Activated CD4-positive, CD25-positive, alpha-beta regulatory T cell treated with anti-CD3 and anti-CD28 coated beads, Interleukin-2, amount 50 U/mL, for 72 hours (primary cell): ENCODE results near the gene UCHL1.

Experiments used
- DNase-seq: peaks from one replicate; pipeline ENCODE4 v3.0.0; 2021

UCHL1 gene

DNA sequence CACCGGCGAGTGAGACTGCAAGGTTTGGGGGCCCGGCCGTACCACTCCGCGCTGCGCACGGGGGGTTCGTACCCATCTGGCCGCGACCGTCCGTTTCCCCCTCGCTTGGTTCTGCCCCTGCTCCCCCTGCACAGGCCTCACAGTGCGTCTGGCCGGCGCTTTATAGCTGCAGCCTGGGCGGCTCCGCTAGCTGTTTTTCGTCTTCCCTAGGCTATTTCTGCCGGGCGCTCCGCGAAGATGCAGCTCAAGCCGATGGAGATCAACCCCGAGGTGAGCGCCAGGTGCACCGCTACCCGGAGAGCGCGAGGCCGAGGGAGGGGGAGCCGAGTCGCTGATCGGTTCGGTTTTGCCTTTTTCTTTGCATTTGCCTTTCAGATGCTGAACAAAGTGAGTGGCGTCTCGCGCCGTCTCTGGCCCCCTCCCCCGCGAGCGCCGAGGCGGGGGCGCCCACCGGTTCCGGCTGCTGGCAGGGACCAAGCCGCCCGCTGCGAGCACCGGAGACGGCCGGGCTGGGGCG, at the start of gene UCHL1:
TSS of gene UCHL1 (plus strand) at position 189 of the 517 bp plus-strand sequence. CDS start at position 238, 49 bp downstream.
- no peak for DNase-seq

DNA sequence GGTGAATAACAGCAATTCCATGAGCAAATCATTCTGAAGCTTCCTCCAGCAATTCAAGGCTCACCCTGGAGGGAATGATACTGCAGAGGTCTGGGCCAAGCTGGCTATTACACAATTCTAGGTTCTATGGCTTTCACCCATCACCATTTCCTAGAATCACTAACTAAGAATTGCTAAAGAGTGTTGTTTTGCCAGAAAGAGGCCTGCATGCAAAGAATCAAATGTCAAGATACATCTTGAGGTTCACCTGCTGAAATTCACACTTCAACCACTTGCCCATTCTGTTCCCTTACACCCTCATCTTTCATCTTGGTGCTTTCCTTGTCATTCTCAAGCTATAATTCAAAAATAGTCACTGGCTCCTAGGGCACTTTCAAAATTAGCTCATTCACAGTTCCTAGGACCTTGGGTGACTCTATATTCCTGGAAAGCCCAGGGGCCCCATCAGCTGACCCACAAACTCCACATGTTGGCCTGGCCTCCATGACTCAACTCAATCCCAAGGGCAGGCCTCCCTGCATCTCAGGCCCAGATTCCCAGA, 49.4 kb upstream of the UCHL1 start:
- DNase-seq, result no peak

DNA sequence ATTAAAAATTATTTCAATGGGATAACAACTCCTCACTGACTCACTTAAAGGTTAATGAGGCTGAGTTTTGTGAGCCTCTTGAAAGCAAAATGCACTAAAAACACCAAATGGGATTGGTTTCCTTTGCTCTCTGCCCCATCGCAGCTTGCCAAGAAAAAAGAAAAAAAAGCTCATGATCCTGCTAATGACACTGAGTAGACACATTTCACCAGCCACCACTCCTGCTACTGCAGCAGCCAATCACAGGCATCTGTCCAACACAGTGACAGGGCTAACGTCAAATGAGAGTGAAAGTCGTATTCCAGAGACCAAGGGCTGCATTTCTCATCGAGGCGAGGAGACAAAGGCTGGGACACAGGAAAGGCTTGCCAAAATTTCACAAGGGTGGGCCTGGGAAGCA, 47.5 kb upstream of the UCHL1 start:
- no peak for DNase-seq

DNA sequence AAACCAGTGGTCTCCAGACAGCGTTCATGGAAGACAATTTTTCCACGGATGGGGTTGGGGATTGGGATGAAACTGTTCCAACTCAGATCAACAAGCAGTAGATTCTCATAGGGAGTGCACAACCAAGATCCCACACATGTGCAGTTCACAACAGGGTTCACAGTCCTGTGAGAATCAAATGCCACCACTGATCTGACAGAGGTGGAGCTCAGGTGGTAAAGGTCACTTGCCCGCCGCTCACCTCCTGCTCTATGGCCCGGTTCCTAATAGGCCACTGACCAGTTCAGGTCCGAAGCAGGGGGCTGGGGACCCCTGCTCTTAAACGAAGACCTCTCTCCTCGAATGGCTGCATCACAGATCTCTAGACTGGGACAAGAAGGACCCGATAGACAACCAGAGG, 46.8 kb upstream of the UCHL1 start:
- DNase-seq, result no peak

DNA sequence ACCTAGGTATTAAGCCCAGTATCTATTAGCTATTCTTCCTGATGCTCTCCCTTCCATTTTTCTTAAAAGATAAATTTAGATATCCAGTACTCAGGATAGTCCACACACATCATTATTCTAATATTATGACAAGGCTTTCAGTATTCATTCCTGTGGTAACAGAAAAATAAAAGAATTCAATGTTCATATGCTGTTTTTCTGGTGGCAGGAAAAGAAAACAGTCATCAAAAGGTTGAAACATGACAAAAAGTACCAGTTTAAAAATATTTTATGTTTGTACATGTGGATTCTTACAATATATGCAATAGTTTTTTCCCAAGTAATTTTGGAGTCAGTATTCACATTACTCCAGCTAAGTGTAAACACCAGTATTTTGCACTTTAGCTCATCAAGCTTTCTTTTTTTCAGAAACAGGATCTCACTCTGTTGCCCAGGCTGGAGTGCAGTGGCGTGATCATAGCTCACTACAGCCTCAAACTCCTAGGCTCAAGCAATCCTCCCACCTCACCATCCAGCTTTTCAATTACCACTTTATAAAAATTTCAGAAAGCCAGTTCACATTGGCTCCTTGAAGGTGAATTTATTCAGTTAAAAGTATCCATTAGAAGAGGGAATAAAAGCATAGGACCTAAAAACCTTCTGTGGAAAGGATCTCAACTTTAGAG, 44.6 kb upstream of the UCHL1 start:
- DNase-seq, result no peak

DNA sequence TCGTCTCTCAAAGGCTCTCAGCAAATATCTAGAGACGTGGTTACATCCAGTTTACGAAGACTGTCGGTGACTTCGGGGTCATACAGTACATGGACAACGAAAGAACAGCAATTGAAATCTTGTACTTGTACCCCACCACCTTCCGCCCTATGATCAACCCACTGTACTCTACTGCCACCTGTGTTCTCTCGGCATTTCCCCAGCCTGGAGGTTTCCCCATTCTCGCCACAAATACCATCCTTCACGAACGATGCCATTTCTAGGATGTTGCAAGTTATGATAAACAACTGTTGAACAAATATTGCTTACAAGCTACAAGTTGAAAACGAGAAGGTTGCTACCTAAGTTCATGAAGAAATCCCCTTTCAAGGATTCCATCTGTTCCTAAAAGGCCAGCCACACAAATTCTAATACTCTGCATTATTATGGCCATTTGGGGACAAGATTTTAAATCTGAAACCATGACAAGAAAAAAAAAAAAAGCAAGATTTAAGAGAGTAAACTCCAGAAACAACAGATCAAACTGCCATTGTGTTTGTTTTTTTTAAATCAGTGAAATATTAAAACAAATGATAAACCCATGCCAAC, 44.0 kb upstream of the UCHL1 start:
- DNase-seq, result no peak

DNA sequence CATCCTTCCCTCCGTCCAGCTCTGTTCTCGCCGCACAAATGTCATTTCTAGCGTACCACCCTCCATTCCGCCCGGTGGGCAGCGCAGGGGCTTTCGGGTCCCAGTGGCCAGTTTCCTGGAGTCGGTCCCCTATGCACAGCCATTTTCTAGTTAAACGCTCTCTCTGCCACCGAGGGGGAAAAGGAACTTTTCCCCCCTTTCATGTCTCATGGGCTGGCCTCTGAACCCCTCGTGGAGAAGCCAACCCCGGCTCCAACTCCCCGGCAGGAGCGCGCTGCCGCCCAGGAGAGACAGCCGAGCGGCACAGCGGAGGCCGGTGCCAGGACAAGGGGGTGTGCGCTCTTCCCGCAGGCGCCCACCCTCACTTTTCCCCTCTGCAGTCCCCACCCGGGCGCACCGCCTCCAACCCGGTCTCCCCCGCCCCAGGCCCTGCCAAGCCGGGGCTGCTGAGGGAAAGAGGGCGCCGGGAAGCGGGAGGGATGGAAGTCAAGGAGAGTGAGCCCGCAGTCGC, 43.0 kb upstream of the UCHL1 start:
- no peak for DNase-seq

DNA sequence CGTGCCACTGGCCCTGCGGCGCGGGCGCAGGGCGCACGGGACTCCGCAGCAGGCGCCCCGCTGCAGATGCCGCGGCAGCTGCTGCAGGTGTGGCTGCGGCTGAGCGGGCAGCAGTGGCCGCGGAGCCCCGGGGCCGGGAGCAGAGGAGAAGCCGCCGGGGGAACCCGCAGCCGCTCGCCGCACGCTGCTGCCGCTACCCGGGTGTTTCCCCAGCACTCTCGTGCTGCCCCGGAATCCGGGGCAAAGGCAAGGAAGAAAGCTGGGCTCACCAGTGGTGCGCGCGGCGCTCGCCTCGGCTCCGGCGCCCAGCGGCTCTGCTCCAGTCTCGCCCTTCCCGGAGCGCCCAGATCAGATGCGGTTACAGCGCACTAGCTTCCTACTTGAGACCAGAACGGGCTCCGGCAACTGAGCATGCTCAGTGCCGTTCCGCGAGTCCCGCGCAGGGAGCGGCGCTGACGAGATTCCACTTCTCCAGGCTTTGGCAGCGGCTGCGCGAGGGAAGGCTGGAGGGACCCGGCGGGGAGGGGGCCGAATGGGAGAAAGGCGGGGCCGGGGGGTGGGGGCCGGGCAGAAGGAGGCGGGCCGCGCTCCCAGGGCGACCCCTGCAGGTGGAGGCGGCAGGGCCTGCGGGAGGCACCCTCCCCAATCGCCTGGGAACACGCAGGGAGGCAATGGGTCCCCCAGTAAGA, 42.4 kb upstream of the UCHL1 start, which contains the start of gene APBB2:
TSS of gene APBB2 (minus strand) at position 407 of the 689 bp plus-strand sequence. CDS start 181,288 bp downstream, outside the sequence.
- peak; percentile 49 for DNase-seq

DNA sequence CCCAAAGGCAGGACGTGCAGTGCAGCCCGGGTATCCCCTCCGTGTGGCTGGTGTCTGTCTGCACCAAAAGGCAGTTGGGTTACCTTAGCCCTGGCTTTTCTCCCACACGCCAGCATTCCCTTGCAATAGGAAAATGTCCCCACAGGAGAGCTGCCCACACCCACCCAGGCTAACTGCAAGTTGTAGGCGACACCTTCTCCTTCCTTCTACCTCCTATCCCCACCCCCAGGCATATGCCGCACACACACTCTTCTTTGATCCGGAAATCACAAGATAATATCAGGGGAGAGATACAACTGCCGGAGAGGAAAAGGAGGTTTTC, 41.9 kb upstream of the UCHL1 start:
- no peak for DNase-seq

DNA sequence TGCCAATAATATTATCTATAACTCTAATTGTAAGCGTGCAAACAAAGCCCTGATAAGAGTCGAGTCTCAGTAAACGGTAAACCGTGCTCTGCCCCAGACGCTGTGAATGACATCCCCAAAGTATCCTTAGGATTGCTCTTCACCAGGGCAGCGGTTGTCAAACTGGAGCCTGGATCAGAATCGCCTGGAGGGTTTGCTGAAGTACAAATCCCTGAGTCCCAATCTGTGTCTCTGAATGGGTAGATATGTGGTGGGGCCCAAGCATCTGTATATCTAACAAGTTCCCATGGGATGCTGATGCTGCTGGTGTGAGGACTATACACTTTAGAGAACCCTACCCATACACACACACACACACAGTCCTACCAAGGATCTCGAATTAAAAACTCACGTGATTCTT, 41.6 kb upstream of the UCHL1 start:
- DNase-seq, result no peak

DNA sequence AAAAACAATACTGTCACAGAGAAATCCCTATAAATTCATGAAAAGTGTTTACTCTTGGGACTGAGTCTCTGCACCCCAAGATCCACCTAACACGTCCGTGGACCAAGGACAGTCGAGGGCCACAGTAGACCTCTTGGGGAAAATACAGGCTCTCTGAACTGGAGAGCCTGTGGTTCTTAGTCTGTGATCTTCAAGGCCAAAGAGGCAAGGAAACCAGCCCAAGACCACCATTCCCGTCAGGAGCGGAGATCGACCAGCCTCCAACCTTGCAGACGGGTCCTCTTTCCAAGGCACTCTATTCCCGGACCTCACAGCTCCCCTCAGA, 40.8 kb upstream of the UCHL1 start:
- no peak for DNase-seq

DNA sequence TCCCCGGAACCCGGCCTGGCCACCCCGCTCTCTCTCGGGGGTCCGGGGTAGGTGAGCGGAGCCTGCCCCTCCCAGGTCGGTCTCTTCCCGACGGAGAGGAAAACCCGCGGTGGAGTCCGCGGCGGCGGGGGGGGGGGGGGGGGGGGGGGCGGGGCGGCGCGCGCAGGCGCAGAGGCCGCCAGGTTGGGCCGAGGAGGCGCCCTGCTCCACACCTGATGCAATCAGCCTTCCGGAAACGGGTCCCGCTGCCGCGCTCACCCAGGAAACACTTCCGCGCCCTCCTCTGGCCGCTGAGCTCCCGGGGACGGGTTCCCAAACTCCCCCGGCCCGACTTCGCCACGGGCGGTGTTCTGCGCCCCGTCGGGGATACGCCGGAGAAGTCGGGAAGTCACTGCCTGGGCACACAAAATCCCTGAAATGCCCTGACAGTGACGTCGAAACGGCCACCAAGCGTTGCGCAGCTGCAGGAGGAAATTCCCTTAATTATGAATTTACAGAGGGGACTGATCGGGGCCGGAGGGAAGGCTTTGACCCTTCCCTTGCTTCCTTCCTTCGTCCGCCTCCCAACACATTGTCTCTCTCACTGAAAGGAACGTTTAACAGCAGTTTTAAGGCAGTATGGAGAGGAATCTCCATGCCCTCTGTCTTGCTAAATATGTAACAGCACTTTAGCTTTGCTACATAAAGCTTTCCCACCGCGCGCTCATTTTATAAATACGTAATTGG, 40.3 kb upstream of the UCHL1 start:
- DNase-seq, result peak; percentile 42

DNA sequence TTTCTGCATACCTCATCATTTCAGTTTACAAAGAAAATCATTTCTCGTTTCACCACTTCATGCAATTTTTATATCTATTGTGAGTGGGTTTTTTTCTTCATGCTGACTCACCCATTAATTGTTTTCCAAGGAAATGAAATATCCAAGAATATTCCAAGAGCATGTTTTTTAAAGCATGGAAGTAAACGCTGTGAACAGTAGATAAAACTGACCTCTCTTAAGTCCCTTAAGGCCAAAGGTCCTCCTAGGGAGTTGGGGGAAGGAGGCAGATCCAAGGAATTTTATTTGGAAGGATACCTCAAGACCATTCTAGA, 39.8 kb upstream of the UCHL1 start:
- DNase-seq, result no peak

DNA sequence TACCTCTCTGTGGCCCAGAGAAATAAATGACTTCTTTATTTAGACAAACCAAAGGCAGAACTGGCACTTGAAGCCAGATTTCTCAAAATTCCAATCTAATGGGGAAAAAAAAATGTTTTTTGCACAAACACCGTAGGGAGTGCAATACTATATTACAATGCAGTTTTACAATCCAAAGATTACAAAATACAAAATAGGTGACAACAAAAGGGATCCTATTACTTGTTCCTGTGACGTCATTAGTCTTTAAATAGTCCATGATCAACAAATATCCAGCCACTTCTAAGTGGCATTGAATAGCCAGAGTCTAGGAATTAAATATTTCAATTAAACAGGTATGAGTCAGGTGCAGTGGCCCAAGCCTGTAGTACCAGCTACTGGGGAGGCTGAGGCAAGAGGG, 39.4 kb upstream of the UCHL1 start:
- DNase-seq, result no peak

DNA sequence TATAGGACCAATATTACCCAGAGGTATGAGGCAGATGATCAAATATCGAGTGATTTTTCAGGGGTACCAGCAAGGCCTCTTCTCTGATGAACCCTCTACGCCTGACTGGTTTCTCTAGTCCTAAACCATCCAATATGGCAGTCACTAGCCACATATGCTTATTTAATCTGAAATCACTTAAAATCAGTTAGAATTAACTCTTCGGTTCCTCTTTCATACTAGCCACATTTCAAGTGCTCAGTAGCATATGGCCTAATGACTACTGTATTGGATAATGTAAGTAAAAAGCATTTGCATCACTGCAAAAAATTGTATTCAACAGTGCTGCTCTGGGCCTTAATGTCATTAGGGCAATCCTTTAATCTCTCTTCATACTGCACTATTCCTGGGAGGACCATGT, 38.0 kb upstream of the UCHL1 start:
- DNase-seq, result no peak

DNA sequence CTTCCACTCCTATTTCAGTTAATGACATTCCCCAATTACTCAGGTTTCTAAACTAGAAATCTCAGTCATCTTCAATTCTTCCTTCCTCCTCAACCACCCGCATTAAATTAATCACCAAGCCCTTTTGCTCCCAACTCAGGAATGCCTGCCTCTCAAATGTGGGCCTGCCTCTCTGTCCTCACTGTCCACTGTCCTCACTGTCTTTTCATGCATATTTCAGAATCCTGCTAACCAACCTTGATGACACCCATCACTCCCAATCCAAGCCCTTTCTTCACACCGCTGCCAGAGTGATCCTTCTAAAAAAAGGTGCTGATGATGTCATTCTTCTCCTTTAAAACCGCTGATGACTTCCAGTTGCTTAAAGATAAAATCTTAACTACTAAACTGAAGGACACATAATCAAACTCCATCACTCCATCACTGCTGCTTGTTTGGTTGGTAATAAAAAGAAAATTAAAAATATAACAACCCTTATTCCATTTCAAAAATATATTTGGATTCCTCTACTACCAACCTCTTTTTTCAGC, 37.2 kb upstream of the UCHL1 start:
- no peak for DNase-seq

DNA sequence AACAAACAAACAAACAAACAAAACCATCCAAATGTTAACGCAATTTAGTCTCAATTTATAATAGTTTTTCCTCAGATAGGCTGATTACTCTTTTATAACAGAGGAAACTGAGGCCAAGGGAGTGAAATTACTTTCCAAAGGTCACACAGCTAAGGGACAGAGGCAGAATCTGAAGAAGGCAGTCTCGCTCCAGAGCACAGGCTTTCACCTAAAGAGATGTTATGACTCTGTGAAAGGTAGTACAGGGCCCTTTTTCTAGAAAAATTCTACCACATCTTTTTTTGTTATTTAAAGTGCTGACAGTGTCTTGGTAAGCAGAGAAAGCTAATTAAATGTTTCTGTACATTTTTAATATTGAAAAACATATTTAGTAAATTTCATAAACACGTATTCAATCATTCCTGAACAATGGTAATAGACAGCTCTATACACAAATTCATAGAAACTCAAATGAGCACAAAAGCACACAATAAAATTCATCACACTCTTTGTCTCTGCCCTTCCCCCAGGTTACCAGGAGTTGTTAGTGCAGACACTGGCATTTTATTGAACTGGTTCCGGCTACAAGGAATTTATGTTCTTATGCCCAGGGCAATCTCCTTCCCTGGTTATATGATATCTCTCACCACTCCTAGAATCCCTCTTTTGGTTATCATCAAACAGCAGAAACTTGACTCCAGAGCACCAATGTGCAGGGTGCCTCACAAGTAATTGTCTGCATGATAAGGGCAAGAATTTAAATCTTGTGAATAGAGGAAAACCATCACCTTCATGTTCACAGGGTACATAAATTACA, 34.7 kb upstream of the UCHL1 start:
- DNase-seq, result no peak

DNA sequence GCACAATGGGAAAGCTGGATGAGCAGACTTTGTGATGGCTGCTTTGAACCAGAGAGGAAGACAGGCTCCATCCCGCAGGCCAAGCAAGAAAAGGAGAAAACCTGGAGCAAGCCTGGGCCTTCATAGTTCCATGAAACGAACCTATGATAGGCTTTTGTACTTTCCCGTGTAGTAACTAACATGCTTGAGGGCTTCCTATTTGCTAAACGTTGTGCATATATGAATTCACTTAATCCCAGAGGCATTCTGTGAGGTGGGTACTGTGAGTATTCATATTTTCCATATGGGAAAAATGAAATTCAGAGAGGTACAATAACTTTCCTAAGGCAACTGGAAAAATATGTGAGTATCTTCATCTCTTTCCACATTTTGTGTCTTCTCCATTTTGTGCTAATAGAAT, 28.8 kb upstream of the UCHL1 start:
- no peak for DNase-seq

DNA sequence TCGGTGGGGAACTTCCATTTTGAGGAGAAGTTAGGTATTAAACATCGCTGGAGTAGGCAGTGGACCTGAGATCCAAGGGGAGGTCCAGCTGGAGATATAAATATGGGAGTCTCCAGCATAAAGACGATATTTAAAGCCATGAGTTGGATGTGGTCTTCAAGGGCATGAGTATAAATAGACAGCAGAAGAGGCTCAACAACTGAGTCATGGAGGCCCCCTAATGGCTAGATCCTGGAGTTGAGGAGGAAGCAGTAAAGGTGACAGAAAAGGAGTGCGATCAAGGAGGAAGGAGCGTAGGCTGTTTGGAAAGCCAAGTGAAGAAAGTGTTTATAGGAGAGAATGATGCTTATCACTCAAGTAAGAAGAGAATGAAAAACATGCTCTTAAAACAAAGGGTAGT, 24.3 kb upstream of the UCHL1 start:
- DNase-seq, result no peak

DNA sequence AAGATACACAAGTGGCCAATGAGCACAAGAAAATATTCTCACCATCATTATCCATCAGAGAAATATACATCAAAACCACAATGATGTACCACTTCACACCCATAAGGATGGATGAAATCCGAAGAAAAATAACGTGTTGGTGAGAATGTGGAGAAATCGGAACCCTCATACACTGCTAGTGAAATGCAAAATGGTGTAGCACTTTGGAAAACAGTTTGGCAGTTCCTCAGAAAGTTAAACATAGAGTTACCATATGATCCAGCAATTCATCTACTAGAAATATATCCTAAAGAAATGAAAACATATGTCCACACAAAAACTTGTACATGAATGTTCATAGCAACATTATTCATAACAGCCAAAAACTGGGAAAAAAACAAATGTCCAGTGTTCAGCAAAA, 23.9 kb upstream of the UCHL1 start:
- DNase-seq, result no peak

DNA sequence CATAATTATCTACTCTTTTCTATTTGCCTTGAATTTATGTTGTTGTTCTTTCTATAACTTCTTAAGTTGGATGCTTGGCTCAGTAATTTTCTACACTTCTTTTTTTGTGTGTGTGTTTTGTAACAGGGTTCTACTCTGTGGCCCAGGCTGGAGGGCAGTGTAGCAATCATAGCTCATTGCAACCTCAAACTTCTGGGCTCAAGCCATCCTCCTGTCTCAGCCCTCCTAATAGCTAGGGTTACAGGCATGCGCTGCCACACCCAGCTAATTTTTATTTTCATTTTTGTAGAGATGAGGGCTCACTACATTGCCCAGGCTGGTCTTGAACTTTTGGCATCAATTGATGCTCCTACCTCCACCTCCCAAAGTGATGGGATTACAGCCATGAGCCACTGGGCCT, 20.7 kb upstream of the UCHL1 start:
- no peak for DNase-seq

DNA sequence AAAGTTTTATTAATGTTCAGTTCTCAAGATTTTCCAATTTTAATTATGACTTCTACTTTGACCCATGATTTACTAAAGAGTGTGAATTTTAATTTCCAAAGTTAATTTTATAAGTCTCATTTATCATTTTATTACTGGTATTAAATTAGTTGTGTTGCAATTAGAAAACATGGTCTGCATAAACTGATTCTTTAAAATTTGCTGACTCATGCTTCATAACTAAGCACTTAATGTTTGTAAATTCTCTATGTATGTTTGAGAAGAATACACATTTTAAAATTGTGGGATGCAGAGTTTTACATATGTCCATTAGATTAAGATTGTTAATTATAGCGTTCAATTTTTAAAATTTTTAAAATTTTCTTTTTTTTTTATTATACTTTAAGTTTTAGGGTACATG, 20.2 kb upstream of the UCHL1 start:
- DNase-seq, result no peak
